Epithelial cell of esophagus (primary cell): ENCODE data around the gene LRRC40.

Experiments
- DNase-seq: peaks from one replicate; pipeline ENCODE4 v3.0.0; 2010; ENCODE audit warnings: low read depth
- H3K4me3 ChIP-seq: 2 replicates; pipeline ENCODE4 v1.5.1; 2011; ENCODE audit warnings: mild to moderate bottlenecking, low read length, control low read depth
- TF ChIP-seq, protein P1 (sequence below): IDR thresholded peaks from 2 replicates; pipeline ENCODE4 v1.5.1; 2011; ENCODE audit warnings: low read depth, mild to moderate bottlenecking, low read length, control low read depth, inconsistent platforms; ENCODE audit not compliant: insufficient read depth; ENCODE audit errors: missing control alignments

The LRRC40 gene

DNA sequence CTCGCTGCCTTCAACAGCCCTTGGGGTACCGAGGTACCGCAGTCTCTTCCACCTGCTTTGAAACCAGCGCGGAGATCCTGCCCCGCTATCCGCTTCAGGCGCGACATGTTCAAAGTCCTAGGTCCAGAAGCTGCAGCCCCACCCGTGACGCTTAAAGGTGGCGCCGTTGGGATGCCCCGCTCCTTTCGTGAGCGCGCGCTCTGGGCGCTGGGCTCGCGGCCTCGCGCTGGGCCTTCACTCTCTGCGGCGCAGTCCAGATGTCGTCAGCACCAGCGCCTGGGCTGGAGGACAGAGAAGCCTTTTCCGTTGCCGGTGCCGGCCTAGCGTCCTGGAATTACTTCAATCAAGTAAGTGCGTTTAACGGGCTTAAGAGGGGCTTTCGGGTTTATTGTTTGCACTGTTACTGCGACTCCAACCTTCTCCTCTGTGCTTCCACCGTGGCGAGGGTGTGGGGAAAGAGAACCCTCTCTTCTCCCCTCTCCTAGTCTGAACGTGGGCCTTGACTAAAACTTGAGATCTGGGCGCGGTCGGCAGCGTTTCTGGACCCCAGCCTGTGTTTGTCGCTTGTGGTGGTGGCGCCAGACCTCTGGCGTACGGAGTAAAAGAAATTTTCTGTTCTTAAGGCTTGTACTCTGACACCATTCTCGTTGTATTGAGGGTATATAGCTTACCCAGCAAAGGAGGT, at the start of gene LRRC40:
TSS of gene LRRC40 (minus strand) at position 146 of the 685 bp plus-strand sequence. CDS start at position 107, 39 bp downstream.
- TF ChIP-seq, protein P1, sequence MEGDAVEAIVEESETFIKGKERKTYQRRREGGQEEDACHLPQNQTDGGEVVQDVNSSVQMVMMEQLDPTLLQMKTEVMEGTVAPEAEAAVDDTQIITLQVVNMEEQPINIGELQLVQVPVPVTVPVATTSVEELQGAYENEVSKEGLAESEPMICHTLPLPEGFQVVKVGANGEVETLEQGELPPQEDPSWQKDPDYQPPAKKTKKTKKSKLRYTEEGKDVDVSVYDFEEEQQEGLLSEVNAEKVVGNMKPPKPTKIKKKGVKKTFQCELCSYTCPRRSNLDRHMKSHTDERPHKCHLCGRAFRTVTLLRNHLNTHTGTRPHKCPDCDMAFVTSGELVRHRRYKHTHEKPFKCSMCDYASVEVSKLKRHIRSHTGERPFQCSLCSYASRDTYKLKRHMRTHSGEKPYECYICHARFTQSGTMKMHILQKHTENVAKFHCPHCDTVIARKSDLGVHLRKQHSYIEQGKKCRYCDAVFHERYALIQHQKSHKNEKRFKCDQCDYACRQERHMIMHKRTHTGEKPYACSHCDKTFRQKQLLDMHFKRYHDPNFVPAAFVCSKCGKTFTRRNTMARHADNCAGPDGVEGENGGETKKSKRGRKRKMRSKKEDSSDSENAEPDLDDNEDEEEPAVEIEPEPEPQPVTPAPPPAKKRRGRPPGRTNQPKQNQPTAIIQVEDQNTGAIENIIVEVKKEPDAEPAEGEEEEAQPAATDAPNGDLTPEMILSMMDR = no peak
- H3K4me3 ChIP-seq = peak within 1 kb of the TSS; percentile 99
- DNase-seq = peak; percentile 98

DNA sequence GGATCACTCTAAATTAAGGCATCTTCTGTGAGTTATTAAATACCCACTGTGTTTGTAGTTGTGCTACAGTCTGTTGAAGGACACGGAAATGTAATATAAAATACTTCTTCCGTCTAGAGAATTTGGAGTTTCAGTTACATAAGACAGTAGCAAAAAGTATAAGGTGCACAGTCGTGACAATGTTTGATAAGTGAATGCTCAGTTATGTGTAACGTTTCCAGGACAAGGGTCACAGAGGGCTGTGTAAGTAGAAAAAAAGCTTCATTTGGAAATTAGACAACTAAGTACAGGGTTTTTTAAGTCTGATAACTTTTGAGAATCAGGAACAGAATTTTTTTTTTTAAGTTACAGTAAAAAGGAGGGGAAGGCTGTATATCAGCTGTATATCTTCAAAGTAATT, 43.4 kb upstream of the LRRC40 start:
- H3K4me3 ChIP-seq = no peak overlapping the region
- TF ChIP-seq, protein P1 = no peak
- DNase-seq = no peak

DNA sequence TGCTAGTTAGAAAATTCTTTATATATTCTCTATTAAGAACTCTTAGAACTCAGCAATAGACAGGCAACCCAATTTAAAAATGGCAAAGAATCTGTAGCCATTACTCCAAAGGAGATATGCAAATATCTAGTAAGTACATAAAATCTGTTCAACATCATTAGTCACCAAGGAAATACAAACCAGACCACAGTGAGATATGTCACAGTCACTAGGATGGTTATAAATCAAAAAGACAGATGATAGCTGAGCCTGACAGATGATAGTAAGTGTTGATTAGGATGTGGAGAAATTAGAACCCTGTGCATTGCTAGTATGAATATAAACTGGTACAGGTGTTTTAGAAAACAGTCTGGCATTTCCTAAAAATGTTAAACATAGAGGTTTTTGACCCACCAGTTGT, 42.4 kb upstream of the LRRC40 start:
- no peak overlapping the region for H3K4me3 ChIP-seq
- no peak for DNase-seq
- TF ChIP-seq, protein P1 = no peak

- no peak for DNase-seq
- H3K4me3 ChIP-seq = no peak overlapping the region
- TF ChIP-seq, protein P1 = no peak
These were observed 41.7 kb upstream of the LRRC40 start for GRCh38 chr1:70247122-70247521.

DNA sequence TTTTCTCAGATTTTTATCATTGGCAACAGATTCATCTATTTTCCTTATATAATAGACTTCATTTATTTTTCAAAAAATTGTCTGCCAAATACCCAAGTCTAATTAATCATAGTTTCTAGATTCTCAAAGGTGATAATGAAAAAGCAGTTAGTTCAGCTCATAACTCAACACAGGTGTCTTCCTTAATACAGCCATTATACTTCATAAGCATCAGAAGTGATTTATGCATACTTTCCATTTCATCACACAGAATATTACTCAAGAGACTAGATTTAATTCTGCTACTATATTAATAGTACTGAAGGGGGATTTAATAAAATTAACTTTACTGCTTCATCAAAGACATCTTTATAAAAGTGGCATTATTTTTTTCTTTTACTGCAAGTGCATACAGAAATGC, 34.6 kb upstream of the LRRC40 start:
- H3K4me3 ChIP-seq = no peak overlapping the region
- no peak for DNase-seq
- TF ChIP-seq, protein P1 = no peak

DNA sequence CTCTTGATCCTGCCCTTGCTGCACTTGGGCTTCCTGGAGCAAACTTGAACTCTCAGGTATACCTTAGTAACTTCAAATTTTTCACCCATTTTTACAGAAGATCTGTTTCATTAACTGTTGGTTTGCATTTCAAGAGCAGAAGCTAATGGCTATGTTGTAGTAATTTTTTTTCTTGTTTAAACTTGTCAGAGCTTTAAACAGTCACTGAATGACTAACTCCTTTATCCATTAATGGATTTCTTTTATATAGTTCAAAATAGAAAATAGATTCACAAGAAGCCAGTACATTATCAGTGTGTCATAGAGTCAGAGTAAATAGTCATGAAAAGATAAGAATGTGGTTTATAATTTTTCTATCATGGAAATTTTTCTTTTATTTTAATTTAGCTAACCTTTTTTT, 29.4 kb upstream of the LRRC40 start:
- TF ChIP-seq, protein P1 = no peak
- peak; percentile 51 for DNase-seq
- H3K4me3 ChIP-seq = no peak overlapping the region

- TF ChIP-seq, protein P1 = no peak
- DNase-seq = no peak
- no peak overlapping the region for H3K4me3 ChIP-seq
These were observed 26.1 kb upstream of the LRRC40 start for GRCh38 chr1:70231475-70231874.
